Neural crest cell (in vitro differentiated cells): ENCODE results near the gene AIG1. TPM values are rescaled to one million over a fixed set of nuclear protein-coding genes. Genes with fewer than 3 reads are reported as not detected.

Experiments used
- DNase-seq: peaks from one replicate; pipeline ENCODE4 v3.0.0; 2021; ENCODE audit warnings: low read depth, mixed read lengths, low spot score
- H3K27ac Mint-ChIP-seq: one replicate; pipeline ENCODE4 v1.8.0; 2021; ENCODE audit warnings: mild to moderate bottlenecking, mixed read lengths; ENCODE audit not compliant: unreplicated experiment
- H3K27me3 Mint-ChIP-seq: 2 replicates; pipeline ENCODE4 v1.8.0; 2021; ENCODE audit warnings: low read depth, mild to moderate bottlenecking, mixed read lengths
- H3K36me3 Mint-ChIP-seq: 2 replicates; pipeline ENCODE4 v1.8.0; 2021; ENCODE audit warnings: low read depth, mild to moderate bottlenecking, mixed read lengths
- H3K4me1 Mint-ChIP-seq: 2 replicates; pipeline ENCODE4 v1.8.0; 2021; ENCODE audit warnings: mixed read lengths
- H3K4me3 Mint-ChIP-seq: one replicate; pipeline ENCODE4 v1.8.0; 2021; ENCODE audit warnings: mild to moderate bottlenecking, mixed read lengths
- H3K9me3 Mint-ChIP-seq: 2 replicates; pipeline ENCODE4 v1.8.0; 2021; ENCODE audit warnings: mixed read lengths
- CTCF ChIP-seq: fragments of 200-600 bp; sonication (generic); conservative IDR thresholded peaks from 2 replicates; pipeline ENCODE4 v1.5.0; 2021; ENCODE audit warnings: antibody characterized with exemption, mild to moderate bottlenecking
- total RNA-seq: library from RNA; stranded (reverse); gene quantifications from 2 replicates; pipeline ENCODE4 v1.2.1, GENCODE V29; 2021

AIG1 gene
- total RNA-seq, 1 donor from 2014 or later, result 22.9 TPM

GRCh38 chr6:143191361-143191760 is 130.7 kb downstream of the AIG1 start:
- Mint-ChIP-seq H3K4me1 (peaks cover 23% of the 10 kb centered on the region), H3K27me3 (no peaks in the 10 kb centered on the region), H3K4me3 (no peak overlapping the region), H3K27ac (peak overlapping the region; percentile 36), H3K36me3 (peaks cover 6% of the 10 kb centered on the region), H3K9me3 (peaks cover 3% of the 10 kb centered on the region)
- no peak for DNase-seq
- TF ChIP-seq CTCF, result no peak

GRCh38 chr6:143192766-143193165 is 132.1 kb downstream of the AIG1 start:
- no peak overlapping the region for H3K27ac Mint-ChIP-seq
- no peak for DNase-seq
- H3K4me1 Mint-ChIP-seq, result peaks cover 32% of the 10 kb centered on the region
- H3K9me3 Mint-ChIP-seq, result peaks cover 3% of the 10 kb centered on the region
- TF ChIP-seq CTCF, result no peak
- H3K4me3 Mint-ChIP-seq, result no peak overlapping the region
- H3K36me3 Mint-ChIP-seq, result peaks cover 6% of the 10 kb centered on the region
- no peaks in the 10 kb centered on the region for H3K27me3 Mint-ChIP-seq

- DNase-seq, result no peak
- no peak overlapping the region for H3K4me3 Mint-ChIP-seq
- no peaks in the 10 kb centered on the region for H3K27me3 Mint-ChIP-seq
- no peak for TF ChIP-seq CTCF
- peaks cover 3% of the 10 kb centered on the region for H3K9me3 Mint-ChIP-seq
- peaks cover 36% of the 10 kb centered on the region for H3K4me1 Mint-ChIP-seq
- no peak overlapping the region for H3K27ac Mint-ChIP-seq
- peaks cover 6% of the 10 kb centered on the region for H3K36me3 Mint-ChIP-seq
Measured at GRCh38 chr6:143193571-143194094, 132.9 kb downstream of the AIG1 start.

- H3K4me3 Mint-ChIP-seq, result no peak overlapping the region
- no peak for DNase-seq
- no peak for TF ChIP-seq CTCF
- peaks cover 3% of the 10 kb centered on the region for H3K9me3 Mint-ChIP-seq
- no peak overlapping the region for H3K27ac Mint-ChIP-seq
- peaks cover 6% of the 10 kb centered on the region for H3K36me3 Mint-ChIP-seq
- H3K4me1 Mint-ChIP-seq, result peaks cover 36% of the 10 kb centered on the region
- H3K27me3 Mint-ChIP-seq, result no peaks in the 10 kb centered on the region
Measured at GRCh38 chr6:143194095-143194589, 133.5 kb downstream of the AIG1 start.

GRCh38 chr6:143195349-143195845 is 134.7 kb downstream of the AIG1 start:
- Mint-ChIP-seq H3K27ac (no peak overlapping the region), H3K9me3 (peaks cover 4% of the 10 kb centered on the region), H3K4me3 (no peak overlapping the region), H3K36me3 (peaks cover 6% of the 10 kb centered on the region), H3K4me1 (peaks cover 36% of the 10 kb centered on the region), H3K27me3 (no peaks in the 10 kb centered on the region)
- no peak for TF ChIP-seq CTCF
- DNase-seq, result no peak
